ENCODE measurements around the gene VCX. TPM values are rescaled to one million over a fixed set of nuclear protein-coding genes. Genes with fewer than 3 reads are reported as not detected.

VCX gene
- total RNA-seq = not detected in 2 replicates

DNA sequence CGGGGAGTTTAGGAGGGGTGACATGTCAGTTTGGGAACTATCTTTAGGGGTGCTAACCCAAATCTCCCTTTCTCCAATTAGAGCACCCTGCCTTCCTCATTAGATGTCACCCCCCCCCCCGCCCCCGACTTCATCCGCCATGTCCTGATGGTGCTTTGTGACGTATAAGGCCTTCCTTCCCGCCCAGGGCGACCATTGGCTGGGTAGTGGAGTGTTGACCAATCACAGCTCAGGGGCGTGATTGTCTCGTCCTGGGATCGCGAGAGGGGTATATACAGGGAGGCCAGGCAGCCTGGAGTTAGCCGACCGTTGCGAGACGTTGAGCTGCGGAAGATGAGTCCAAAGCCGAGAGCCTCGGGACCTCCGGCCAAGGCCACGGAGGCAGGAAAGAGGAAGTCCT, at the start of gene VCX:
TSS of gene VCX (plus strand) at position 301 of the 400 bp plus-strand sequence. CDS start at position 334, 33 bp downstream.

Other genes with a start within 250 kb of the VCX start
- 8.6 and 12.6 TPM in 2 replicates for gene PNPLA4, start 84.2 kb downstream of the VCX start, total RNA-seq